ENCODE results near the gene PLCH2.

Gene PLCH2

GRCh38 chr1:2460996-2461751 lies 14.9 kb upstream of the PLCH2 start:
- DNase-seq (ENCODE audit: low read depth in 2 of 2, low spot score in 1 of 2): no peak

GRCh38 chr1:2462819-2463218 lies 13.3 kb upstream of the PLCH2 start:
- DNase-seq (ENCODE audit: low read depth in 2 of 2, low spot score in 1 of 2): no peak

GRCh38 chr1:2463396-2463795 lies 12.7 kb upstream of the PLCH2 start:
- DNase-seq (ENCODE audit: low read depth in 2 of 2, low spot score in 1 of 2): no peak

GRCh38 chr1:2465371-2466269 lies 10.5 kb upstream of the PLCH2 start:
- no peak for DNase-seq (ENCODE audit: low read depth in 2 of 2, low spot score in 1 of 2)

GRCh38 chr1:2466270-2466665 lies 9.8 kb upstream of the PLCH2 start:
- DNase-seq (ENCODE audit: low read depth in 2 of 2, low spot score in 1 of 2): no peak

- DNase-seq (ENCODE audit: low read depth in 2 of 2, low spot score in 1 of 2): no peak
Measured at GRCh38 chr1:2466958-2467554, 9.0 kb upstream of the PLCH2 start.

- peak in 1 of 2 donors; percentile 7 for DNase-seq (ENCODE audit: low read depth in 2 of 2, low spot score in 1 of 2)
Measured at GRCh38 chr1:2468041-2468472, 8.0 kb upstream of the PLCH2 start.

- no peak for DNase-seq (ENCODE audit: low read depth in 2 of 2, low spot score in 1 of 2)
Measured at GRCh38 chr1:2468540-2468939, 7.5 kb upstream of the PLCH2 start.

GRCh38 chr1:2469103-2469940 lies 6.8 kb upstream of the PLCH2 start:
- no peak for DNase-seq (ENCODE audit: low read depth in 2 of 2, low spot score in 1 of 2)

GRCh38 chr1:2470290-2471158 lies 5.6 kb upstream of the PLCH2 start:
- no peak for DNase-seq (ENCODE audit: low read depth in 2 of 2, low spot score in 1 of 2)

- DNase-seq (ENCODE audit: low read depth in 2 of 2, low spot score in 1 of 2): no peak
Measured at GRCh38 chr1:2471159-2471471, 5.0 kb upstream of the PLCH2 start.

- no peak for DNase-seq (ENCODE audit: low read depth in 2 of 2, low spot score in 1 of 2)
Measured at GRCh38 chr1:2471587-2472001, 4.5 kb upstream of the PLCH2 start.

GRCh38 chr1:2472109-2472508 lies 4.0 kb upstream of the PLCH2 start:
- DNase-seq (ENCODE audit: low read depth in 2 of 2, low spot score in 1 of 2): no peak

- DNase-seq (ENCODE audit: low read depth in 2 of 2, low spot score in 1 of 2): no peak
Measured at GRCh38 chr1:2472561-2473177, 3.4 kb upstream of the PLCH2 start.

GRCh38 chr1:2473198-2473597 lies 2.9 kb upstream of the PLCH2 start:
- DNase-seq (ENCODE audit: low read depth in 2 of 2, low spot score in 1 of 2): no peak

GRCh38 chr1:2474104-2474844 lies 1.8 kb upstream of the PLCH2 start:
- no peak for DNase-seq (ENCODE audit: low read depth in 2 of 2, low spot score in 1 of 2)

GRCh38 chr1:2474933-2475371 lies 1.1 kb upstream of the PLCH2 start:
- DNase-seq (ENCODE audit: low read depth in 2 of 2, low spot score in 1 of 2): no peak

- no peak for DNase-seq (ENCODE audit: low read depth in 2 of 2, low spot score in 1 of 2)
Measured at GRCh38 chr1:2475571-2475970, 518 bp upstream of the PLCH2 start.

GRCh38 chr1:2477309-2477708 lies 1.2 kb downstream of the PLCH2 start:
- no peak for DNase-seq (ENCODE audit: low read depth in 2 of 2, low spot score in 1 of 2)
